ENCODE measurements around the gene INPP5J.

DNA sequence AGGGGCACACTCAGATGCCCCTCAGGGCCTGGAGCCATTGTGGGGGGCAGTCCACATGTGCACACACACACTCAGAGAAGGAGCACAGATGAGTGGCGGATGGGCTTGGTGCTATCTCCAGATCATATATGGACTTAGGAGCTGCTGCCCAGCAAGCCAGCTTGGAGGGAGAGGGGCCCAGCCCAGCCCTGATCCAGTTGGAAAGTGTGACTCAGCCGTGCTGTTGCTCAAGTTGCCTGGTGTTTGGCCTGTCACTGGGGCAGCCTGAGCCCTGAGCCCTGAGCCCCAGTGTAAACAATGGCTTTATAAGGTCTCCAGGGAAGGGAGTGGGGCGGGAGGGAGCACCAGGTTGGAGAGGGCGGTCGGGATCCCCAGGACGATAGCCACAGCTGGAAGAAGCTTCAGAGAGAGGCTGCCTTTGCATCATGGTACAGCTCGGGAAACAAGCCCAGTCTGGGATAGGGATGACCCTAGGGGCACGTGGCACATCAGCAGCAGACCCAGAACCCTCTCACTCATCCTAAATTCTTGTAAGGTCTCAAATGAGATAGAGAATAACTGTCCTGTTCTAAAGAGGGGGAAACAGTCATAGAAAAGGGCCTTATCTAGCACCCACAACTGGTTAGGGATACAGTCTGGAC lies 20.2 kb upstream of the INPP5J start:
- TF ChIP-seq CTCF (conservative IDR thresholded peaks at IDR 0.05; ENCODE audit: low read depth, low read length): no peak
- no peak for TF ChIP-seq EZH2 (IDR thresholded peaks at IDR 0.05; ENCODE audit: borderline replicate concordance, low read depth, low read length, poor library complexity, severe bottlenecking)

Measured in A673 (cell line).